ENCODE measurements around the gene CAPN15. TPM values are rescaled to one million over a fixed set of nuclear protein-coding genes. Genes with fewer than 3 reads are reported as not detected.

Gene CAPN15
- total RNA-seq, 1 donor from 2014 or later: 57.4 TPM

GRCh38 chr16:552171-552570, 24.7 kb downstream of the CAPN15 start:
- Mint-ChIP-seq H3K4me1 (ENCODE audit: low read depth) (no peaks in the 10 kb centered on the region), H3K36me3 (ENCODE audit: insufficient read depth) (peaks cover 1% of the 10 kb centered on the region), H3K4me3 (ENCODE audit: low read depth) (no peak overlapping the region), H3K27ac (no peak overlapping the region), H3K27me3 (no peaks in the 10 kb centered on the region), H3K9me3 (ENCODE audit: low read depth) (no peaks in the 10 kb centered on the region)
- no peak for TF ChIP-seq CTCF (IDR thresholded peaks at IDR 0.05; ENCODE audit: unreplicated experiment)
- no peak for DNase-seq (ENCODE audit: low spot score, unreplicated experiment)

GRCh38 chr16:553601-554296, 26.2 kb downstream of the CAPN15 start:
- no peak overlapping the region for H3K4me3 Mint-ChIP-seq (ENCODE audit: low read depth)

GRCh38 chr16:554297-554621, 26.7 kb downstream of the CAPN15 start:
- Mint-ChIP-seq H3K9me3 (ENCODE audit: low read depth) (no peaks in the 10 kb centered on the region), H3K27me3 (peaks cover 9% of the 10 kb centered on the region), H3K36me3 (ENCODE audit: insufficient read depth) (peaks cover 1% of the 10 kb centered on the region), H3K4me3 (ENCODE audit: low read depth) (no peak overlapping the region), H3K27ac (no peak overlapping the region), H3K4me1 (ENCODE audit: low read depth) (no peaks in the 10 kb centered on the region)
- no peak for TF ChIP-seq CTCF (IDR thresholded peaks at IDR 0.05; ENCODE audit: unreplicated experiment)
- no peak for DNase-seq (ENCODE audit: low spot score, unreplicated experiment)

More at GRCh38 chr16:553601-554296, 26.2 kb downstream of the CAPN15 start:
- Mint-ChIP-seq H3K27me3 (peaks cover 7% of the 10 kb centered on the region), H3K9me3 (ENCODE audit: low read depth) (no peaks in the 10 kb centered on the region), H3K4me1 (ENCODE audit: low read depth) (no peaks in the 10 kb centered on the region), H3K27ac (no peak overlapping the region), H3K36me3 (ENCODE audit: insufficient read depth) (peaks cover 1% of the 10 kb centered on the region)
- no peak for TF ChIP-seq CTCF (IDR thresholded peaks at IDR 0.05; ENCODE audit: unreplicated experiment)
- DNase-seq (ENCODE audit: low spot score, unreplicated experiment): no peak

GRCh38 chr16:554640-555365, 27.3 kb downstream of the CAPN15 start:
- DNase-seq (ENCODE audit: low spot score, unreplicated experiment): no peak
- Mint-ChIP-seq H3K4me3 (ENCODE audit: low read depth) (no peak overlapping the region), H3K27ac (no peak overlapping the region), H3K36me3 (ENCODE audit: insufficient read depth) (peaks cover 1% of the 10 kb centered on the region), H3K9me3 (ENCODE audit: low read depth) (no peaks in the 10 kb centered on the region), H3K4me1 (ENCODE audit: low read depth) (no peaks in the 10 kb centered on the region), H3K27me3 (peaks cover 12% of the 10 kb centered on the region)
- TF ChIP-seq CTCF (IDR thresholded peaks at IDR 0.05; ENCODE audit: unreplicated experiment): no peak

GRCh38 chr16:555528-556473, 28.3 kb downstream of the CAPN15 start:
- no peaks in the 10 kb centered on the region for H3K9me3 Mint-ChIP-seq (ENCODE audit: low read depth)
- no peak overlapping the region for H3K27ac Mint-ChIP-seq
- H3K4me1 Mint-ChIP-seq (ENCODE audit: low read depth): no peaks in the 10 kb centered on the region
- DNase-seq (ENCODE audit: low spot score, unreplicated experiment): no peak
- TF ChIP-seq CTCF (IDR thresholded peaks at IDR 0.05; ENCODE audit: unreplicated experiment): no peak
- peaks cover 12% of the 10 kb centered on the region for H3K27me3 Mint-ChIP-seq
- H3K36me3 Mint-ChIP-seq (ENCODE audit: insufficient read depth): peaks cover 1% of the 10 kb centered on the region
- no peak overlapping the region for H3K4me3 Mint-ChIP-seq (ENCODE audit: low read depth)

Measured in progenitor cell of endocrine pancreas (in vitro differentiated cells).